Measurements from ENCODE around the gene AJUBA. TPM values are rescaled to one million over a fixed set of nuclear protein-coding genes. Genes with fewer than 3 reads are reported as not detected.

Gene AJUBA
- total RNA-seq, 1 experiment from 2014 or later: 42.6 TPM

DNA sequence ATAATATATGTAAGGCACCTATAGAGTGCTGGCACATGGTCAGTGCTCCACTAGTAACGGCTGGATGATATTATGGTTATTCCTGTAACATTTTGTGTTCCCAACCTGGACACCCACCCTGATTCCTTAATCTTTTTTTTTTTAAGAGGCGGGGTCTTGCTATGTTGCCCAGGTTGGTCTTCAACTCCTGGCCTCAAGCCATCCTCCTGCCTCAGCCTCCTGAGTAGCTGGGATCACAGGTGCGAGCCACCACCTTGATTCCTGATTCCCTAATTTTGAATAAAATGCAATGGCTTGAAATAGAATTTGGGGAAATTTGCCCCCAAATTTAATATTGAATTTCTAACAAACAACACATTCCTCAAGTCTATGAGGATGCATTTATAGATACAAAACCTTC lies 20.2 kb upstream of the AJUBA start:
- Histone ChIP-seq H3K9me2 (ENCODE audit: insufficient read depth) (no peaks in the 10 kb centered on the region), H3K36me3 (ENCODE audit: low read depth) (no peaks in the 10 kb centered on the region), H2AFZ (no peak overlapping the region), H4K20me1 (ENCODE audit: insufficient read depth) (no peaks in the 10 kb centered on the region), H3K9me3 (ENCODE audit: insufficient read depth, low read depth) (no peaks in the 10 kb centered on the region), H3K27me3 (ENCODE audit: insufficient read depth, low read depth) (no peaks in the 10 kb centered on the region), H3K4me1 (replicated peaks; ENCODE audit: insufficient read depth) (peaks cover 18% of the 10 kb centered on the region), H3K27ac (no peak overlapping the region), H3K79me2 (ENCODE audit: low read depth) (no peaks in the 10 kb centered on the region), H3K4me2 (no peak overlapping the region), H3K4me3 (no peak overlapping the region), H3F3A (ENCODE audit: insufficient read depth, low read depth) (peaks cover 7% of the 10 kb centered on the region; the same call in 1 of the 2 replicates)
- no peak for DNase-seq
- intact Hi-C loops (cut with micrococcal nuclease; ENCODE audit: unreplicated experiment): no loop called here
- POLR2A ChIA-PET (ENCODE audit: unreplicated experiment): interaction anchor here (0.7 kb wide), 1 partner anchor 39 kb away, joined by 4 read pairs; no protein-coding TSS in a partner anchor
- TF ChIP-seq, protein P1, sequence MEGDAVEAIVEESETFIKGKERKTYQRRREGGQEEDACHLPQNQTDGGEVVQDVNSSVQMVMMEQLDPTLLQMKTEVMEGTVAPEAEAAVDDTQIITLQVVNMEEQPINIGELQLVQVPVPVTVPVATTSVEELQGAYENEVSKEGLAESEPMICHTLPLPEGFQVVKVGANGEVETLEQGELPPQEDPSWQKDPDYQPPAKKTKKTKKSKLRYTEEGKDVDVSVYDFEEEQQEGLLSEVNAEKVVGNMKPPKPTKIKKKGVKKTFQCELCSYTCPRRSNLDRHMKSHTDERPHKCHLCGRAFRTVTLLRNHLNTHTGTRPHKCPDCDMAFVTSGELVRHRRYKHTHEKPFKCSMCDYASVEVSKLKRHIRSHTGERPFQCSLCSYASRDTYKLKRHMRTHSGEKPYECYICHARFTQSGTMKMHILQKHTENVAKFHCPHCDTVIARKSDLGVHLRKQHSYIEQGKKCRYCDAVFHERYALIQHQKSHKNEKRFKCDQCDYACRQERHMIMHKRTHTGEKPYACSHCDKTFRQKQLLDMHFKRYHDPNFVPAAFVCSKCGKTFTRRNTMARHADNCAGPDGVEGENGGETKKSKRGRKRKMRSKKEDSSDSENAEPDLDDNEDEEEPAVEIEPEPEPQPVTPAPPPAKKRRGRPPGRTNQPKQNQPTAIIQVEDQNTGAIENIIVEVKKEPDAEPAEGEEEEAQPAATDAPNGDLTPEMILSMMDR (conservative IDR thresholded peaks at IDR 0.05): no peak
- no peak for TF ChIP-seq EZH2 (IDR thresholded peaks at IDR 0.05; ENCODE audit: low read depth)
- CTCF ChIA-PET: interaction anchor here (0.6 kb wide), 2 partner anchors 109 to 401 kb away, joined by 4 to 6 read pairs; no protein-coding TSS in a partner anchor
- BruUV-seq (replicated peaks): no TSS peak

GRCh38 chr14:23000860-23001259 lies 18.5 kb upstream of the AJUBA start:
- no TSS peak for BruUV-seq (replicated peaks)
- Histone ChIP-seq H3K4me3 (no peak overlapping the region), H3K9me3 (ENCODE audit: insufficient read depth, low read depth) (no peaks in the 10 kb centered on the region), H3K9me2 (ENCODE audit: insufficient read depth) (no peaks in the 10 kb centered on the region), H3K27me3 (ENCODE audit: insufficient read depth, low read depth) (no peaks in the 10 kb centered on the region), H3K4me1 (replicated peaks; ENCODE audit: insufficient read depth) (peaks cover 10% of the 10 kb centered on the region), H3F3A (ENCODE audit: insufficient read depth, low read depth) (peaks cover under 1% of the 10 kb centered on the region; the same call in 1 of the 2 replicates), H4K20me1 (ENCODE audit: insufficient read depth) (no peaks in the 10 kb centered on the region), H3K36me3 (ENCODE audit: low read depth) (no peaks in the 10 kb centered on the region), H3K79me2 (ENCODE audit: low read depth) (no peaks in the 10 kb centered on the region), H3K27ac (no peak overlapping the region), H3K4me2 (no peak overlapping the region), H2AFZ (no peak overlapping the region)
- no peak for TF ChIP-seq EZH2 (IDR thresholded peaks at IDR 0.05; ENCODE audit: low read depth)
- intact Hi-C loops (cut with micrococcal nuclease; ENCODE audit: unreplicated experiment): no loop called here
- POLR2A ChIA-PET (ENCODE audit: unreplicated experiment): no interaction called here
- no peak for DNase-seq
- CTCF ChIA-PET: interaction anchor here (0.7 kb wide), 1 partner anchor 18 kb away, joined by 18 read pairs; no protein-coding TSS in a partner anchor

DNA sequence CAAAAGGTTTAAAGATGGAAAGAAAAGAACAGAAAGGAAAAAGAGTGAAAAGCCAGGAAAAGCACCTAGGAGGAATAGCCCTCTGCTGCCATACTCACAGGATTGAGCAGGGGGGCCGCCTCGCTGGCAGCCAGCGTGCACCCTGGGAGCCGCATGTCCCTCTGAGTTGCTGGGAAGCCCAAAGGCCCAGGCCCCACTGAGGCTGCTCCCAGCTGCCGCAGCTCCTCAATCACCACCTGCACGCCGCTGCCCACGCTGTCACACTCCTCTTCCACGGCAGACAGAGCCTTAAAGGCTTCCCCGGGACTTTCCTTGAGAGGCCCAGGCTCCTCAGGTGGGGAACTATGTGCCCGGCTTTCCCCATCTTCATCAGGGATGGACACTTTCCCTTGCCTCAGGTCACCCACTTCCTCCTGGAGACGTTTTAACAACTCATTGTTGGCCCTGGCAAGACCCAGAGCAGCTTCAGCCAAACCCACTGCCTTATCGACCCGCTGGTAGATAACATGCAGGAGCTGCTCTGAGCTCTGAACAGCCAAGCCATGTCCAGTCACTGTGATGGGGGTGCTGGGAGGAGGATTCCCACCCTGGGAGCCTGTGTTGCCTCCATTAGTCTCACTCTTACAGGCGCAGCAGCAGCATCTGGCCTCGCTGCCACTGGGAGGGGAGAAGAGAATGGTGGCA lies 16.1 kb upstream of the AJUBA start:
- ChIA-PET POLR2A (ENCODE audit: unreplicated experiment) (no interaction called here), CTCF (interaction anchor here (0.5 kb wide), 1 partner anchor 1230 kb away, joined by 3 read pairs; no protein-coding TSS in a partner anchor)
- no peaks in the 10 kb centered on the region for H3K36me3 ChIP-seq (ENCODE audit: low read depth)
- no peaks in the 10 kb centered on the region for H3K9me3 ChIP-seq (ENCODE audit: insufficient read depth, low read depth)
- intact Hi-C loops (cut with micrococcal nuclease; ENCODE audit: unreplicated experiment): no loop called here
- H2AFZ ChIP-seq: no peak overlapping the region
- H3K4me1 ChIP-seq (replicated peaks; ENCODE audit: insufficient read depth): no peaks in the 10 kb centered on the region
- peaks cover 4% of the 10 kb centered on the region; the same call in 1 of the 2 replicates for H3F3A ChIP-seq (ENCODE audit: insufficient read depth, low read depth)
- H4K20me1 ChIP-seq (ENCODE audit: insufficient read depth): no peaks in the 10 kb centered on the region
- no TSS peak for BruUV-seq (replicated peaks)
- H3K79me2 ChIP-seq (ENCODE audit: low read depth): no peaks in the 10 kb centered on the region
- H3K27me3 ChIP-seq (ENCODE audit: insufficient read depth, low read depth): no peaks in the 10 kb centered on the region
- H3K27ac ChIP-seq: no peak overlapping the region
- TF ChIP-seq, protein P1 (conservative IDR thresholded peaks at IDR 0.05): no peak
- TF ChIP-seq EZH2 (IDR thresholded peaks at IDR 0.05; ENCODE audit: low read depth): no peak
- no peak overlapping the region for H3K4me2 ChIP-seq
- DNase-seq: no peak
- no peaks in the 10 kb centered on the region for H3K9me2 ChIP-seq (ENCODE audit: insufficient read depth)
- H3K4me3 ChIP-seq: no peak overlapping the region
